ENCODE results near the gene HOXD10. TPM values are rescaled to one million over a fixed set of nuclear protein-coding genes. Genes with fewer than 3 reads are reported as not detected.
A peak's percentile ranks its signal among the peaks of the same experiment; 100 is the strongest.

Gene HOXD10
- total RNA-seq, 5 donors from 2014 or later (not counting 1 experiment from before 2014, with no cell fraction given): not detected

GRCh38 chr2:176139661-176140512 is 23.3 kb downstream of the HOXD10 start:
- DNase-seq: no peak
- no peak for ATAC-seq (replicated peaks in 1 of 4)
- peaks cover 78 to 92% of the 10 kb centered on the region in 2 donors for H3K27me3 Mint-ChIP-seq
- H3K36me3 Mint-ChIP-seq: no peaks in the 10 kb centered on the region
- H3K27ac ChIP-seq (ENCODE audit: low read length): no peak overlapping the region
- peak overlapping the region in 1 of 3 donors; percentile 55 for H3K4me3 Mint-ChIP-seq
- WGBS (ENCODE audit: insufficient coverage): 31% methylated on average over 9 of the region's 41 CpGs
- H3K4me3 ChIP-seq (ENCODE audit: control insufficient read depth in 1 of 2, extremely low read depth in 1 of 2, low read length in 1 of 2): peak overlapping the region in 1 of 2 donors; percentile 42
- ChIA-PET POLR2A (interaction anchor here in 1 of 2 donors (0.6 kb wide), 3 partner anchors 8 to 445 kb away, joined by 3 to 7 read pairs (median 4); no protein-coding TSS in a partner anchor), CTCF (interaction anchor here (0.6 to 3.7 kb wide), 40 partner anchors 7 to 1627 kb away, joined by 3 to 31 read pairs (median 5); partner anchors contain the start of gene LNPK (in 1 of the 2))
- no peaks in the 10 kb centered on the region for H3K36me3 ChIP-seq (ENCODE audit: control insufficient read depth in 2 of 2, extremely low read depth in 1 of 2, insufficient read depth in 1 of 2, low read length in 1 of 2)
- peaks cover 29 to 42% (median 40%) of the 10 kb centered on the region in 3 donors for H3K4me1 Mint-ChIP-seq
- peaks cover 0 to 9% (median 4%) of the 10 kb centered on the region in 3 donors for H3K9me3 Mint-ChIP-seq
- H3K27ac Mint-ChIP-seq: no peak overlapping the region
- peaks cover 6% of the 10 kb centered on the region for H3K9me3 ChIP-seq
- H3K27me3 ChIP-seq (replicated peaks in 1 of 2; ENCODE audit: control insufficient read depth in 2 of 2, extremely low read depth in 1 of 2, insufficient read depth in 2 of 2, low read length in 1 of 2): peaks cover 41 to 79% of the 10 kb centered on the region in 2 experiments
- peaks cover 5 to 38% of the 10 kb centered on the region in 2 experiments for H3K4me1 ChIP-seq (ENCODE audit: control insufficient read depth in 1 of 2, extremely low read depth in 1 of 2, insufficient read depth in 2 of 2, low read length in 2 of 2)

GRCh38 chr2:176140513-176141317 is 24.1 kb downstream of the HOXD10 start:
- ATAC-seq (replicated peaks in 1 of 4) (peak; percentile 76 to 94 (median 79)), DNase-seq (peak; percentile 17 to 80 (median 57))
- peak overlapping the region; percentile 14 to 42 for H3K4me3 ChIP-seq (ENCODE audit: control insufficient read depth in 1 of 2, extremely low read depth in 1 of 2, low read length in 1 of 2)
- ChIA-PET CTCF (interaction anchor here (0.5 to 3.7 kb wide), 41 partner anchors 8 to 1626 kb away, joined by 3 to 31 read pairs (median 5); no protein-coding TSS in a partner anchor), POLR2A (interaction anchor here in 1 of 2 donors (0.6 kb wide), 1 partner anchor 314 kb away, joined by 7 read pairs; no protein-coding TSS in a partner anchor)
- peaks cover 6% of the 10 kb centered on the region for H3K9me3 ChIP-seq
- peaks cover 5 to 36% of the 10 kb centered on the region in 2 experiments for H3K4me1 ChIP-seq (ENCODE audit: control insufficient read depth in 1 of 2, extremely low read depth in 1 of 2, insufficient read depth in 2 of 2, low read length in 2 of 2)
- Mint-ChIP-seq H3K36me3 (no peaks in the 10 kb centered on the region), H3K4me3 (peak overlapping the region in 2 of 3 donors; percentile 29 to 60), H3K27me3 (peaks cover 78 to 92% of the 10 kb centered on the region in 2 donors), H3K4me1 (peaks cover 25 to 35% (median 33%) of the 10 kb centered on the region in 3 donors), H3K27ac (no peak overlapping the region), H3K9me3 (peaks cover 0 to 9% (median 4%) of the 10 kb centered on the region in 3 donors)
- H3K36me3 ChIP-seq (ENCODE audit: control insufficient read depth in 2 of 2, extremely low read depth in 1 of 2, insufficient read depth in 1 of 2, low read length in 1 of 2): no peaks in the 10 kb centered on the region
- no peak overlapping the region for H3K27ac ChIP-seq (ENCODE audit: low read length)
- H3K27me3 ChIP-seq (replicated peaks in 1 of 2; ENCODE audit: control insufficient read depth in 2 of 2, extremely low read depth in 1 of 2, insufficient read depth in 2 of 2, low read length in 1 of 2): peaks cover 38 to 80% of the 10 kb centered on the region in 2 experiments
- whole genome bisulfite sequencing (ENCODE audit: insufficient coverage): 8% methylated on average over 47 of the region's 48 CpGs

GRCh38 chr2:176142281-176142680 is 25.7 kb downstream of the HOXD10 start:
- no peak overlapping the region for H3K4me3 Mint-ChIP-seq
- CTCF ChIA-PET: no interaction called here
- no peak for DNase-seq

GRCh38 chr2:176145085-176145969 is 28.7 kb downstream of the HOXD10 start:
- H3K9me3 ChIP-seq: no peaks in the 10 kb centered on the region
- 55% methylated on average over 1 of the region's 4 CpGs for WGBS (ENCODE audit: insufficient coverage)
- Mint-ChIP-seq H3K27me3 (peaks cover 86 to 95% of the 10 kb centered on the region in 2 donors), H3K4me3 (no peak overlapping the region), H3K36me3 (no peaks in the 10 kb centered on the region), H3K27ac (no peak overlapping the region), H3K9me3 (no peaks in the 10 kb centered on the region), H3K4me1 (peaks cover 10 to 18% (median 11%) of the 10 kb centered on the region in 3 donors)
- ChIA-PET CTCF (interaction anchor here (0.6 to 2.1 kb wide), 3 partner anchors 14 to 506 kb away, joined by 4 to 6 read pairs (median 6); no protein-coding TSS in a partner anchor), POLR2A (no interaction called here)
- ATAC-seq (replicated peaks in 1 of 4): no peak
- no peak for DNase-seq
- no peaks in the 10 kb centered on the region for H3K36me3 ChIP-seq (ENCODE audit: control insufficient read depth in 2 of 2, extremely low read depth in 1 of 2, insufficient read depth in 1 of 2, low read length in 1 of 2)
- H3K27ac ChIP-seq (ENCODE audit: low read length): no peak overlapping the region
- H3K27me3 ChIP-seq (replicated peaks in 1 of 2; ENCODE audit: control insufficient read depth in 2 of 2, extremely low read depth in 1 of 2, insufficient read depth in 2 of 2, low read length in 1 of 2): peaks cover 23 to 78% of the 10 kb centered on the region in 2 experiments
- H3K4me3 ChIP-seq (ENCODE audit: control insufficient read depth in 1 of 2, extremely low read depth in 1 of 2, low read length in 1 of 2): no peak overlapping the region
- H3K4me1 ChIP-seq (ENCODE audit: control insufficient read depth in 1 of 2, extremely low read depth in 1 of 2, insufficient read depth in 2 of 2, low read length in 2 of 2): peaks cover 0 to 11% of the 10 kb centered on the region in 2 experiments

More at GRCh38 chr2:176142281-176142680, 25.7 kb downstream of the HOXD10 start:
- peaks cover 0 to 22% of the 10 kb centered on the region in 2 experiments for H3K4me1 ChIP-seq (ENCODE audit: control insufficient read depth in 1 of 2, extremely low read depth in 1 of 2, insufficient read depth in 2 of 2, low read length in 2 of 2)
- Mint-ChIP-seq H3K27ac (no peak overlapping the region), H3K36me3 (no peaks in the 10 kb centered on the region), H3K27me3 (peaks cover 84 to 96% of the 10 kb centered on the region in 2 donors), H3K9me3 (peaks cover 0 to 9% (median 4%) of the 10 kb centered on the region in 3 donors), H3K4me1 (peaks cover 20 to 27% (median 24%) of the 10 kb centered on the region in 3 donors)
- no peak overlapping the region for H3K27ac ChIP-seq (ENCODE audit: low read length)
- no peak for ATAC-seq (replicated peaks in 1 of 4)
- WGBS (ENCODE audit: insufficient coverage): no CpG with 5 or more reads among the region's 2 CpGs
- H3K27me3 ChIP-seq (replicated peaks in 1 of 2; ENCODE audit: control insufficient read depth in 2 of 2, extremely low read depth in 1 of 2, insufficient read depth in 2 of 2, low read length in 1 of 2): peaks cover 38 to 74% of the 10 kb centered on the region in 2 experiments
- POLR2A ChIA-PET: no interaction called here
- peaks cover 6% of the 10 kb centered on the region for H3K9me3 ChIP-seq
- no peaks in the 10 kb centered on the region for H3K36me3 ChIP-seq (ENCODE audit: control insufficient read depth in 2 of 2, extremely low read depth in 1 of 2, insufficient read depth in 1 of 2, low read length in 1 of 2)
- no peak overlapping the region for H3K4me3 ChIP-seq (ENCODE audit: control insufficient read depth in 1 of 2, extremely low read depth in 1 of 2, low read length in 1 of 2)

GRCh38 chr2:176146101-176146500 is 29.5 kb downstream of the HOXD10 start:
- ATAC-seq (replicated peaks in 1 of 4): no peak
- 0% methylated on average over 2 of the region's 6 CpGs for WGBS (ENCODE audit: insufficient coverage)
- Mint-ChIP-seq H3K4me3 (no peak overlapping the region), H3K4me1 (peaks cover 6 to 15% (median 12%) of the 10 kb centered on the region in 3 donors), H3K27me3 (peaks cover 89 to 98% of the 10 kb centered on the region in 2 donors), H3K9me3 (no peaks in the 10 kb centered on the region), H3K27ac (no peak overlapping the region), H3K36me3 (no peaks in the 10 kb centered on the region)
- H3K36me3 ChIP-seq (ENCODE audit: control insufficient read depth in 2 of 2, extremely low read depth in 1 of 2, insufficient read depth in 1 of 2, low read length in 1 of 2): no peaks in the 10 kb centered on the region
- H3K27ac ChIP-seq (ENCODE audit: low read length): no peak overlapping the region
- H3K9me3 ChIP-seq: no peaks in the 10 kb centered on the region
- CTCF ChIA-PET: no interaction called here
- H3K4me3 ChIP-seq (ENCODE audit: control insufficient read depth in 1 of 2, extremely low read depth in 1 of 2, low read length in 1 of 2): no peak overlapping the region
- peaks cover 19 to 78% of the 10 kb centered on the region in 2 experiments for H3K27me3 ChIP-seq (replicated peaks in 1 of 2; ENCODE audit: control insufficient read depth in 2 of 2, extremely low read depth in 1 of 2, insufficient read depth in 2 of 2, low read length in 1 of 2)
- H3K4me1 ChIP-seq (ENCODE audit: control insufficient read depth in 1 of 2, extremely low read depth in 1 of 2, insufficient read depth in 2 of 2, low read length in 2 of 2): peaks cover 0 to 4% of the 10 kb centered on the region in 2 experiments
- POLR2A ChIA-PET: no interaction called here
- DNase-seq: no peak

Data from T-cell (primary cell).